ENCODE data around the gene KLHL18.
"Not testable (repeated sequence)": the region's sequence is repeated elsewhere in the genome, so short reads cannot be mapped to it uniquely, and the experiment has no call there.

KLHL18 gene

DNA sequence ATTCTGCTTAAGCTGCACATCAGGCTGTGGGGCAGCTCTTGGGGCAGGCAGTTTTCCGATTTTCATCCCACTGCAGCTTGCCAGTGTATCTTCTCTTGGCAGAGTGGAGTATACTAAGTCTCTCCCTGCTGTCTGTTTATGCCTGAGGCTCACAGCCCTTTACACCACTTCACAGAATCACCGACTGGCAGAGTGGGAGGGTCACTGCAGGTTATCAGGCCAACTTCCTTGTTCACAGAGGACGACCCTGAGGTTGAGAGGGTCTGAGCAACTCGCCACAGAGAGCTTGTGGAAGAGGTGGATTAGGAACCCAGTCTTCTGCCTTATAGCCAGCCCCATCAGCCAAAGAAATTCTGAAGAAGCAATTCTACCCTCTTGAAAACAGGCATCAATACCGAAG lies 31.1 kb upstream of the KLHL18 start:
- TF ChIP-seq EZH2 (IDR thresholded peaks at IDR 0.05; ENCODE audit: borderline replicate concordance, low read length): no peak
- TF ChIP-seq, protein P1, sequence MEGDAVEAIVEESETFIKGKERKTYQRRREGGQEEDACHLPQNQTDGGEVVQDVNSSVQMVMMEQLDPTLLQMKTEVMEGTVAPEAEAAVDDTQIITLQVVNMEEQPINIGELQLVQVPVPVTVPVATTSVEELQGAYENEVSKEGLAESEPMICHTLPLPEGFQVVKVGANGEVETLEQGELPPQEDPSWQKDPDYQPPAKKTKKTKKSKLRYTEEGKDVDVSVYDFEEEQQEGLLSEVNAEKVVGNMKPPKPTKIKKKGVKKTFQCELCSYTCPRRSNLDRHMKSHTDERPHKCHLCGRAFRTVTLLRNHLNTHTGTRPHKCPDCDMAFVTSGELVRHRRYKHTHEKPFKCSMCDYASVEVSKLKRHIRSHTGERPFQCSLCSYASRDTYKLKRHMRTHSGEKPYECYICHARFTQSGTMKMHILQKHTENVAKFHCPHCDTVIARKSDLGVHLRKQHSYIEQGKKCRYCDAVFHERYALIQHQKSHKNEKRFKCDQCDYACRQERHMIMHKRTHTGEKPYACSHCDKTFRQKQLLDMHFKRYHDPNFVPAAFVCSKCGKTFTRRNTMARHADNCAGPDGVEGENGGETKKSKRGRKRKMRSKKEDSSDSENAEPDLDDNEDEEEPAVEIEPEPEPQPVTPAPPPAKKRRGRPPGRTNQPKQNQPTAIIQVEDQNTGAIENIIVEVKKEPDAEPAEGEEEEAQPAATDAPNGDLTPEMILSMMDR (IDR thresholded peaks at IDR 0.05; ENCODE audit: low read length): no peak
- H3K4me2 ChIP-seq (ENCODE audit: low read length): no peak overlapping the region
- H3K9me3 ChIP-seq (ENCODE audit: low read length): no peaks in the 10 kb centered on the region
- no peak overlapping the region for H3K9ac ChIP-seq (ENCODE audit: low read length)
- H3K27ac ChIP-seq (ENCODE audit: low read depth, low read length, poor library complexity, severe bottlenecking): no peak overlapping the region
- H3K79me2 ChIP-seq (ENCODE audit: insufficient read depth, low read length): no peaks in the 10 kb centered on the region
- H3F3A ChIP-seq (ENCODE audit: insufficient read depth, low read length): no peaks in the 10 kb centered on the region
- no peaks in the 10 kb centered on the region for H3K9me2 ChIP-seq (ENCODE audit: low read depth, low read length)
- no peaks in the 10 kb centered on the region for H4K20me1 ChIP-seq (ENCODE audit: insufficient read depth, low read length)
- H2AFZ ChIP-seq (ENCODE audit: low read length): no peak overlapping the region
- no peaks in the 10 kb centered on the region for H3K27me3 ChIP-seq (ENCODE audit: insufficient read depth, low read length)
- H3K4me1 ChIP-seq (ENCODE audit: insufficient read depth, low read length, severe bottlenecking): no peaks in the 10 kb centered on the region
- H3K4me3 ChIP-seq (ENCODE audit: low read depth, low read length, poor library complexity, severe bottlenecking): no peak overlapping the region
- H3K36me3 ChIP-seq (ENCODE audit: insufficient read depth, low read length): no peaks in the 10 kb centered on the region

- not testable (repeated sequence) for H3K27me3 ChIP-seq (ENCODE audit: insufficient read depth, low read length); H3K4me2 ChIP-seq (ENCODE audit: low read length); H3K9me2 ChIP-seq (ENCODE audit: low read depth, low read length); H3K9me3 ChIP-seq (ENCODE audit: low read length); H3K27ac ChIP-seq (ENCODE audit: low read depth, low read length, poor library complexity, severe bottlenecking); H3F3A ChIP-seq (ENCODE audit: insufficient read depth, low read length); H3K36me3 ChIP-seq (ENCODE audit: insufficient read depth, low read length); H3K9ac ChIP-seq (ENCODE audit: low read length); H2AFZ ChIP-seq (ENCODE audit: low read length); H3K4me1 ChIP-seq (ENCODE audit: insufficient read depth, low read length, severe bottlenecking); H4K20me1 ChIP-seq (ENCODE audit: insufficient read depth, low read length); H3K4me3 ChIP-seq (ENCODE audit: low read depth, low read length, poor library complexity, severe bottlenecking); H3K79me2 ChIP-seq (ENCODE audit: insufficient read depth, low read length)
Measured at GRCh38 chr3:47256331-47256730, 26.4 kb upstream of the KLHL18 start.

- H3K9ac ChIP-seq (ENCODE audit: low read length): no peak overlapping the region
- H3K4me3 ChIP-seq (ENCODE audit: low read depth, low read length, poor library complexity, severe bottlenecking): no peak overlapping the region
- TF ChIP-seq EZH2 (IDR thresholded peaks at IDR 0.05; ENCODE audit: borderline replicate concordance, low read length): no peak
- TF ChIP-seq, protein P1 (IDR thresholded peaks at IDR 0.05; ENCODE audit: low read length): no peak
Measured at GRCh38 chr3:47259114-47259513, 23.6 kb upstream of the KLHL18 start.

GRCh38 chr3:47260605-47261004 lies 22.1 kb upstream of the KLHL18 start:
- H3K4me2 ChIP-seq (ENCODE audit: low read length): no peak overlapping the region
- no peak overlapping the region for H3K27ac ChIP-seq (ENCODE audit: low read depth, low read length, poor library complexity, severe bottlenecking)

More at GRCh38 chr3:47259114-47259513, 23.6 kb upstream of the KLHL18 start:
- Histone ChIP-seq H3K4me2 (ENCODE audit: low read length) (no peak overlapping the region), H3K79me2 (ENCODE audit: insufficient read depth, low read length) (no peaks in the 10 kb centered on the region), H4K20me1 (ENCODE audit: insufficient read depth, low read length) (no peaks in the 10 kb centered on the region), H3K9me3 (ENCODE audit: low read length) (no peaks in the 10 kb centered on the region), H3K27ac (ENCODE audit: low read depth, low read length, poor library complexity, severe bottlenecking) (no peak overlapping the region), H3F3A (ENCODE audit: insufficient read depth, low read length) (no peaks in the 10 kb centered on the region), H3K9me2 (ENCODE audit: low read depth, low read length) (no peaks in the 10 kb centered on the region), H2AFZ (ENCODE audit: low read length) (no peak overlapping the region), H3K4me1 (ENCODE audit: insufficient read depth, low read length, severe bottlenecking) (no peaks in the 10 kb centered on the region), H3K27me3 (ENCODE audit: insufficient read depth, low read length) (no peaks in the 10 kb centered on the region), H3K36me3 (ENCODE audit: insufficient read depth, low read length) (no peaks in the 10 kb centered on the region)

More at GRCh38 chr3:47260605-47261004, 22.1 kb upstream of the KLHL18 start:
- no peak overlapping the region for H2AFZ ChIP-seq (ENCODE audit: low read length)
- no peaks in the 10 kb centered on the region for H3K79me2 ChIP-seq (ENCODE audit: insufficient read depth, low read length)
- H3K4me3 ChIP-seq (ENCODE audit: low read depth, low read length, poor library complexity, severe bottlenecking): no peak overlapping the region
- TF ChIP-seq EZH2 (IDR thresholded peaks at IDR 0.05; ENCODE audit: borderline replicate concordance, low read length): no peak
- TF ChIP-seq, protein P1 (IDR thresholded peaks at IDR 0.05; ENCODE audit: low read length): no peak
- no peak overlapping the region for H3K9ac ChIP-seq (ENCODE audit: low read length)
- no peaks in the 10 kb centered on the region for H3K9me3 ChIP-seq (ENCODE audit: low read length)
- no peaks in the 10 kb centered on the region for H3K36me3 ChIP-seq (ENCODE audit: insufficient read depth, low read length)
- no peaks in the 10 kb centered on the region for H4K20me1 ChIP-seq (ENCODE audit: insufficient read depth, low read length)
- no peaks in the 10 kb centered on the region for H3K4me1 ChIP-seq (ENCODE audit: insufficient read depth, low read length, severe bottlenecking)
- H3F3A ChIP-seq (ENCODE audit: insufficient read depth, low read length): no peaks in the 10 kb centered on the region
- no peaks in the 10 kb centered on the region for H3K9me2 ChIP-seq (ENCODE audit: low read depth, low read length)
- H3K27me3 ChIP-seq (ENCODE audit: insufficient read depth, low read length): no peaks in the 10 kb centered on the region
